Thoracic aorta endothelial cell (primary cell): ENCODE results near the gene DUSP1. TPM values are rescaled to one million over a fixed set of nuclear protein-coding genes. Genes with fewer than 3 reads are reported as not detected.

Experiments used
- small RNA-seq: library from RNA; depleted of rRNA; stranded (forward); fragments of <200 nt; gene quantifications from one replicate; pipeline ENCODE3, GENCODE V24; 2012
- total RNA-seq: library from RNA; depleted of rRNA; stranded (reverse); fragments of >200 nt; gene quantifications from 2 replicates; pipeline ENCODE4 v1.2.3, GENCODE V29; 2012

The DUSP1 gene, protein sequence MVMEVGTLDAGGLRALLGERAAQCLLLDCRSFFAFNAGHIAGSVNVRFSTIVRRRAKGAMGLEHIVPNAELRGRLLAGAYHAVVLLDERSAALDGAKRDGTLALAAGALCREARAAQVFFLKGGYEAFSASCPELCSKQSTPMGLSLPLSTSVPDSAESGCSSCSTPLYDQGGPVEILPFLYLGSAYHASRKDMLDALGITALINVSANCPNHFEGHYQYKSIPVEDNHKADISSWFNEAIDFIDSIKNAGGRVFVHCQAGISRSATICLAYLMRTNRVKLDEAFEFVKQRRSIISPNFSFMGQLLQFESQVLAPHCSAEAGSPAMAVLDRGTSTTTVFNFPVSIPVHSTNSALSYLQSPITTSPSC
- total RNA-seq: 56.5 and 73.1 TPM in 2 replicates

DNA sequence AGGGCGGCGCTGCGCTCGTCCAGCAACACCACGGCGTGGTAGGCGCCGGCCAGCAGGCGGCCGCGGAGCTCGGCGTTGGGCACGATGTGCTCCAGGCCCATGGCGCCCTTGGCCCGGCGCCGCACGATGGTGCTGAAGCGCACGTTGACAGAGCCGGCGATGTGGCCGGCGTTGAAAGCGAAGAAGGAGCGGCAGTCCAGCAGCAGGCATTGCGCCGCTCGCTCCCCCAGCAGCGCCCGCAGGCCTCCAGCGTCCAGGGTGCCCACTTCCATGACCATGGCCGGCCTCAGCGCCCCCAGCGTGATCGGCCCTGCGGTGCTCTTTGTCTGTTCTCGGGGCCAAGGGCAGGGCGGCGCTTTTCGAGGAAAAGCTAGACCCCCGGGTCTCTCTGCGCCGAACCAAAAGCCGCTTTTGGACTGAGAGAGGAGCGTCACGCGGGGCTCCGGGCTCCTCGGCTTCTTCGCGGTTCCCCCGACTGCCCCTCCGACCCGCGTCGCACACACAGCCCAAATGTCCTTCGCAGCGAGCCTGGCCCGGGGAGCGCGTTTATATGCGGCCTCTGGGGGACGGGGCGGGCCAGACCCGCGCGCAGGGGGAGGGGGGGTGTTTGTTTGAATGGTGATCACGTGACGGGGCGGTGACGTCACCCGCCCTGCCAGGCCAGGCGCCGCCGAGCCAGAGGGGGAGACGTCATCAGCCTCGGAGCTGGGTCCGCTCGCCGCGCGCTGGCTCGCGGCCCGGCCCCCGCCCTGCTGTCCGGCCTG lies at the start of gene DUSP1:
Gene DUSP1 (minus strand): TSS at position 521 of the 764 bp plus-strand sequence. CDS start 243 bp downstream, at position 278.

Small RNA genes within 50 kb of the gene (small RNA-seq; reads per million reads assigned to genes)
- not detected for gene AC022217.4
- not detected for gene RF00019

Other genes with a start within 250 kb of the DUSP1 start
- 0.40 and 0.93 TPM in 2 replicates for gene NEURL1B, start 129.9 kb downstream of the DUSP1 start, total RNA-seq
- gene ERGIC1, start 63.1 kb upstream of the DUSP1 start, total RNA-seq: 74.6 and 145 TPM in 2 replicates
- gene RPL26L1, start 188.2 kb upstream of the DUSP1 start, total RNA-seq: 42.6 and 50.7 TPM in 2 replicates
- gene ATP6V0E1, start 212.6 kb upstream of the DUSP1 start, total RNA-seq: 130 and 141 TPM in 2 replicates